ENCODE data around the gene RNF41.

GRCh38 chr12:56188131-56188777 is 33.5 kb downstream of the RNF41 start:
- TF ChIP-seq CTCF (IDR thresholded peaks at IDR 0.05) = no peak
- no peak for TF ChIP-seq POLR2A (IDR thresholded peaks at IDR 0.05)

Measured in right lobe of liver (tissue), 4 donors.